Transverse colon (tissue), 4 donors: Measurements from ENCODE around the gene FTSJ3. TPM values are rescaled to one million over a fixed set of nuclear protein-coding genes. Genes with fewer than 3 reads are reported as not detected.
"Not testable (repeated sequence)": the region's sequence is repeated elsewhere in the genome, so short reads cannot be mapped to it uniquely, and the experiment has no call there.

ENCODE experiments used
- DNase-seq: peaks from one replicate; pipeline ENCODE4 v3.0.0-alpha.2; 2019
- H3K27ac ChIP-seq, 4 donors: fragments of 200-600 bp; sonication (generic); 2 replicates each; pipeline ENCODE4 v1.5.1; 2016 to 2018; ENCODE audit warnings: inconsistent platforms in 4 of 4
- H3K27me3 ChIP-seq: fragments of 200-600 bp; sonication (generic); 2 replicates; pipeline ENCODE4 v1.5.1; 2017; ENCODE audit warnings: inconsistent platforms
- H3K36me3 ChIP-seq, 4 donors: fragments of 200-600 bp; sonication (generic); 2 replicates each; pipeline ENCODE4 v1.5.1; 2017 to 2019; ENCODE audit warnings: inconsistent platforms in 4 of 4
- H3K4me1 ChIP-seq, 4 donors: fragments of 200-600 bp; sonication (generic); 2 replicates each; pipeline ENCODE4 v1.5.1; 2017 to 2020; ENCODE audit warnings: inconsistent platforms in 4 of 4
- H3K4me3 ChIP-seq, 4 donors: fragments of 200-600 bp; sonication (generic); 1 replicate in 1 of 4; 2 replicates in 3 of 4; pipeline versions ENCODE4 v1.5.1 to v1.6.1; 2017 to 2019; ENCODE audit warnings: inconsistent platforms in 4 of 4
- H3K9me3 ChIP-seq, 2 donors: fragments of 200-600 bp; sonication (generic); 2 replicates each; pipeline ENCODE4 v1.5.1; 2017 to 2019; ENCODE audit warnings: inconsistent platforms in 2 of 2
- CTCF ChIP-seq, 5 experiments: fragments of 200-600 bp in 3 of 5; fragments of 450-650 bp in 2 of 5; sonication (generic) in 3 of 5; IDR thresholded peaks; 1 replicate in 2 of 5; 2 replicates in 3 of 5; pipeline ENCODE4 v1.5.1; 2016 to 2017; ENCODE audit warnings: antibody characterized with exemption in 5 of 5, inconsistent platforms in 3 of 5, mild to moderate bottlenecking in 2 of 5, moderate library complexity in 1 of 5
- EP300 ChIP-seq: sonication (generic); formaldehyde crosslinking; IDR thresholded peaks from one replicate; pipeline ENCODE4 v1.6.1; 2017; ENCODE audit warnings: antibody characterized with exemption, low read depth
- POLR2A ChIP-seq: fragments of 450-650 bp; IDR thresholded peaks from one replicate; pipeline ENCODE4 v1.6.1; 2016; ENCODE audit warnings: antibody characterized with exemption, mild to moderate bottlenecking, moderate library complexity
- POLR2AphosphoS5 ChIP-seq, 3 donors: sonication (generic); formaldehyde crosslinking; IDR thresholded peaks; one replicate each; pipeline ENCODE4 v1.6.1; 2016; ENCODE audit warnings: antibody characterized with exemption in 3 of 3
- WGBS, 2 donors: methylation state at CpG; one replicate each; pipeline ENCODE4 v1.1.5; 2018; ENCODE audit warnings: low coverage in 1 of 2; 5-methylcytosine and 5-hydroxymethylcytosine counted together
- in situ Hi-C, 4 donors: fragments of 200-750 bp; cut with MboI; loops; one replicate each; pipeline versions ENCODE4 v1.15.0 to v1.15.1; 2017; ENCODE audit warnings: low sequenced_read_pairs in 3 of 4, low pct_ligation_motif_present in 1 of 4, low pct_unique_long_range_greater_than_20kb in 1 of 4
- intact Hi-C: fragments of 100-400 bp; cut with DNase I; formaldehyde crosslinking; loops from one replicate; pipeline ENCODE4 v1.15.1; 2023; ENCODE audit warnings: low total_unique reads
- total RNA-seq, 4 donors: library from RNA; depleted of rRNA; stranded (reverse); fragments of >200 nt; gene quantifications; one replicate each; pipeline ENCODE4 v1.1.0, GENCODE V29; 2016

Gene FTSJ3
- total RNA-seq = 10 to 100 TPM; 17.7 to 45.9 (median 34.6) TPM

- Histone ChIP-seq H3K27ac (peak within 1 kb of the TSS; percentile 88 to 96 (median 93)), H3K36me3 (peaks cover 0 to 60% (median 31%) of the 10 kb centered on the region in 4 donors), H3K4me1 (peaks cover 14 to 29% (median 22%) of the 10 kb centered on the region in 4 donors), H3K27me3 (no peaks in the 10 kb centered on the region), H3K9me3 (no peaks in the 10 kb centered on the region), H3K4me3 (peak within 1 kb of the TSS; percentile 76 to 81 (median 78))
- DNase-seq = peak; percentile 95
- in situ Hi-C loops (loop anchor here in 1 of 4 donors (5.0 kb wide), 1 partner anchor 50 kb away; no protein-coding TSS in a partner anchor), intact Hi-C loops (no loop called here)
- TF ChIP-seq POLR2A (peak; percentile 84), POLR2AphosphoS5 (IDR thresholded peaks at IDR 0.05) (peak; percentile 84 to 97 (median 93)), CTCF (IDR thresholded peaks at IDR 0.05) (peak; percentile 37 to 84 (median 50)), EP300 (no peak)
- WGBS, 2 donors = 0% methylated on average over 4 to 57 of the region's 58 CpGs
These were observed at the start of gene FTSJ3, which contains the start of gene PSMC5 for GRCh38 chr17:63827002-63827800. Gene FTSJ3, minus strand, starts transcription at chr17:63827663. Its CDS starts 761 bp downstream, at chr17:63826902. Gene PSMC5, plus strand, starts transcription at chr17:63827431. Its CDS starts 60 bp downstream, at chr17:63827491.

GRCh38 chr17:63874693-63875092 is 47.2 kb upstream of the FTSJ3 start:
- intact Hi-C loops, in situ Hi-C loops, H3K36me3 ChIP-seq, H3K27ac ChIP-seq, DNase-seq, H3K27me3 ChIP-seq, H3K9me3 ChIP-seq, H3K4me1 ChIP-seq, H3K4me3 ChIP-seq: not testable (repeated sequence)
- 72 to 100% methylated on average over 3 to 6 of the region's 6 CpGs for WGBS, 2 donors

- DNase-seq, H3K36me3 ChIP-seq, intact Hi-C loops, H3K27me3 ChIP-seq, H3K9me3 ChIP-seq, in situ Hi-C loops, H3K4me3 ChIP-seq, H3K4me1 ChIP-seq, H3K27ac ChIP-seq: not testable (repeated sequence)
- WGBS, 2 donors = 68% methylated on average over 4 of the region's 8 CpGs; no CpG with 5 or more reads in 1 of the 2 donors
These were observed 46.7 kb upstream of the FTSJ3 start for GRCh38 chr17:63874061-63874626.

DNA sequence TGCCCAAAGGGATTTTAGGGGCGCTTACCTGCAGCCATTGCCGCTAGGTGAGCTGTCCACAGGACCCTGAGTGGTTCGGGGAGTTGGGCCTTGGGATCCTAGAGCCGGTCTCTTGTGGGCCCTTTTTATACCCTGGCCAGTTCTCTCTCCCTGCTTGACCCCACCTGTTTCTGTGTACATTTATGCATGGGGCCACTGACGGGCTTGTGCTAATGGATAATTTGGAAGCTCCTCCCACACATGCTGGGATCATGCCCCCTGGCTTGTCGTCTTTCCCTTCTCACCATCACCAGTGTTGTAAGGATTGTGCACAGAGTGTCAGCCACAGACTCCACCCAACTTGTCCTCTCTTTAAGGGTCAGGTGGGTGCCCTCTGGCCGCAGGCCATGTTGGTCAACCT is 46.1 kb upstream of the FTSJ3 start, which contains the start of gene CSH2:
CSH2 (minus strand) TSS at position 101 of the 400 bp plus-strand sequence; CDS start at position 38, 63 bp downstream.
- intact Hi-C loops, H3K27ac ChIP-seq, H3K9me3 ChIP-seq, H3K4me1 ChIP-seq, DNase-seq, H3K36me3 ChIP-seq, H3K4me3 ChIP-seq, H3K27me3 ChIP-seq, in situ Hi-C loops: not testable (repeated sequence)
- no CpG with 5 or more reads among the region's 7 CpGs for WGBS, 2 donors

- in situ Hi-C loops, H3K9me3 ChIP-seq: not testable (repeated sequence)
- WGBS, 2 donors = 92% methylated on average over 15 of the region's 15 CpGs; no CpG with 5 or more reads in 1 of the 2 donors
These were observed 44.3 kb upstream of the FTSJ3 start for GRCh38 chr17:63871646-63872365.

DNA sequence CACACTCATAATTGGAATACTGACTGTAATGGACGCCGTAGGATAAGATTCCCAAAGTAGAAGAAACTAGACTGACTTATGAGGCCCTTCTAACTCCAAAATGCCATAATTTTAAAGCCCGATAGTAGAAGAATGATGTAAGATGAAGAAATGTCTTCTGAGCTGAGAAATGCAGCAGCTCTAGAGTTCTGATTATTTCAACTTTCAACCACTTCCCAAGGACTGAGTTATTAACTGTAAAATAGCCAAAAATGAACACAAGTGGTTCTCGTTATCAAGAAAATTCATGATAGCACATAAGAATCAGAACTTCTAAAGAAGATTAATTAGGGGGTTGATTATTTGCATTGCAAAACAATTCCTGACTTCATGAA is 42.8 kb upstream of the FTSJ3 start:
- DNase-seq, H3K4me3 ChIP-seq, in situ Hi-C loops, H3K27ac ChIP-seq, H3K4me1 ChIP-seq, H3K36me3 ChIP-seq, intact Hi-C loops, H3K27me3 ChIP-seq, H3K9me3 ChIP-seq: not testable (repeated sequence)
- WGBS, 2 donors = 68 to 88% methylated on average over 4 of the region's 4 CpGs

More at GRCh38 chr17:63871646-63872365, 44.3 kb upstream of the FTSJ3 start:
- H3K36me3 ChIP-seq, H3K27me3 ChIP-seq, H3K4me1 ChIP-seq, DNase-seq, H3K4me3 ChIP-seq, intact Hi-C loops, H3K27ac ChIP-seq: not testable (repeated sequence)

DNA sequence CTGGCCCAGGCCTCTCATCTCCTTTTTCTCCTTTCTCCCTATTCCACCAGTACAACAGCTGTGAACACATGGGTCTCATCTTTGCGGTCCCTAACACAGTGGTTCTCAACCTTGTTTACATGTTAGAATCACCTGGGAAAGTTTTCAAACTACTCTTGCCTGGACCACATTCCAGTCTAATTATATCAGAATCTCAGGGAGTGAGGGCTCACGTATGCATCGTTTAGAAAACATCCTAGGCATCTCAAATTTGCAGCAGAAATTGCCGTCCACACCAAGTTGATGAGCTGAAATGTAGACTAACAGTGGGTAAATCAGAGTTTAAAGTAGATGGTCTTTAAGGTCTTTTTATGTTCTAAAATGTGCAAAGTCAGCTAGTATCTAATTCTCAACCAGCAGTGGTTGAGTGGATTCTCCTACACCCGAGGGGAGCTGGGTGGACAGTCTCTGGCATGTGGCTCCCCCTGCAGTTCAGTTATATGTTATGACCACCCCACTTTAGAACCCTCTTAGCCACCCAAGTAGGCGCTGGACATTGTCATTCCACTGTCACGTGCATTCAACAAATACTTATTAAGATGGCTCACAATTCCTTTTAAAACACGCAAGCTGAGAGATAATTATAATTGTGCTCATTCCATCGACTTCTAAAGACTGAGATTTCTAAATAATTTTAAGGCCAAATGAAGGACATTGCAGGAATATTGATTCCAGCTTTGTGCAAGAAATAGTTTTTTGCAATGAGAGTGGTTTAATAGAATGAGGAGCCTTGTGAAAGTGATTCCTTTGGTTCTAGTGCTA is 42.2 kb upstream of the FTSJ3 start:
- in situ Hi-C loops, DNase-seq, intact Hi-C loops, H3K9me3 ChIP-seq, H3K4me1 ChIP-seq, H3K36me3 ChIP-seq, H3K27ac ChIP-seq, H3K4me3 ChIP-seq, H3K27me3 ChIP-seq: not testable (repeated sequence)
- WGBS, 2 donors = 55 to 58% methylated on average over 7 to 9 of the region's 9 CpGs

DNA sequence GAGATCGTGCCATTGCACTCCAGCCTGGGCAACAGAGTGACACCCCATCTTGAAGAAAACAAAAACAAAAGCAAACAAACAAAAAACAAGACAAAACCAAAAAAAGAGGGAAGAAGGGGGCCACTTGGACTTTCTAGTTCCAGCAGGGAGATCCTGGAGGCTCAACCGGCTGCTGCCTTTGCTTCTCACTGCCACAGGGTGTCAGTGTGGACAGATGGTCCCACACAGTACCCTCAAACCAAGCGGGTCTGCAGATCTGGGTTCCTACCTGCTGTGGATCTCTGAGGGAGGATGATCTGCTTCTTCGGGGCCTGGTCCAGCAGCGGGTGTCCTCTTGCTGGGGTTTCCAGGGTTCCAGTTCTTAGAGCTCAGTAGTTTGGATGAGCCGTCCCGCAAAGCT is 39.2 kb upstream of the FTSJ3 start:
- H3K4me3 ChIP-seq, H3K4me1 ChIP-seq, H3K27me3 ChIP-seq, H3K9me3 ChIP-seq, H3K36me3 ChIP-seq, H3K27ac ChIP-seq, intact Hi-C loops, DNase-seq, in situ Hi-C loops: not testable (repeated sequence)
- WGBS, 2 donors = 51 to 60% methylated on average over 1 to 3 of the region's 7 CpGs
